Activated naive CD4-positive, alpha-beta T cell treated with anti-CD3 and anti-CD28 coated beads, Interleukin-2, amount 50 U/mL, for 24 hours (primary cell): ENCODE results near the gene RASSF5.
A peak's percentile ranks its signal among the peaks of the same experiment; 100 is the strongest.

Experiments used
- H3K27ac Mint-ChIP-seq: one replicate; pipeline ENCODE4 v1.8.0; 2021; ENCODE audit warnings: mild to moderate bottlenecking, mixed read lengths
- H3K27me3 Mint-ChIP-seq: one replicate; pipeline ENCODE4 v1.8.0; 2021; ENCODE audit warnings: mixed read lengths
- H3K36me3 Mint-ChIP-seq: one replicate; pipeline ENCODE4 v1.8.0; 2021; ENCODE audit warnings: mixed read lengths
- H3K4me1 Mint-ChIP-seq: one replicate; pipeline ENCODE4 v1.8.0; 2021; ENCODE audit warnings: mixed read lengths
- H3K4me3 Mint-ChIP-seq: one replicate; pipeline ENCODE4 v1.8.0; 2021; ENCODE audit warnings: mild to moderate bottlenecking, mixed read lengths
- H3K9me3 Mint-ChIP-seq: one replicate; pipeline ENCODE4 v1.8.0; 2021; ENCODE audit warnings: mixed read lengths

Gene RASSF5

DNA sequence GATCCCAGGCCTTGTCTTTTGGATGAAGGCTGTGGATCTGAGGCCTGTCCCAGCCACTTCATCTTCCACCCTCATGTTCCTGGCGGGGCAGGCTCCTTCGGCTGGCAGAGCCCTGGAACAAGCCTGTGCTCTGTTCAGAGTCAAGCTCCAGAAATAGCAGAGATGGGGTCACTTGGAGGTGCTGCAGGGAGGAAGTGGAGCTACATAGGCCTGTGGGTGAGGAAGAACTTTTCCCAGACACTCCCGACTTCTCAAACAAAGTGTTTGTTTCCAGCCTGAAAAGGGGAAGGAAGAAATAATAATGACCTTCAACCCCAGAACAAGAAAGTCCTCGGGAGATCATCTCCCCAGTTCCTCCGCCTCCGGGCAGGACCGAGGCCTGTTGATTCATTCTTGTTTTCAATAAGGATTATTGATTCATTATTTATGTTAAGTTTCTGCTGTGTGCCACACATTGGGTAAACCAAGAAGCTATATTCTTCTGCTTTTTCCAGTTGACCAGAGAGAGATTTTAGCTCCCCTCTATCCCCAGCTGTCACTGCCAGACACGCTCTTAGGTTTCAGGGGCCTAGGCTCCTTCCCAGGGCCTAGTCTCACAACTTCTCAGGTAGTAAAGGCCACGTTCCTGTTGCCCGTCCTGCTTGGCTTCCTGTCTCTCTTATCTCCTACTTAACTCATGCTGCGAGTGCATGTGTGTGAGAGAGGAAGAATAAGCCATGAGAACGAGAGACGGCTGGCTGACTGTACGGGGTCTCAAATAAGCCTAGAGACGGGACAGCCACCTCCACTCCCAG, 20.1 kb upstream of the RASSF5 start:
- no peak overlapping the region for H3K4me3 Mint-ChIP-seq
- H3K36me3 Mint-ChIP-seq: peaks cover 4% of the 10 kb centered on the region
- H3K9me3 Mint-ChIP-seq: no peaks in the 10 kb centered on the region
- no peaks in the 10 kb centered on the region for H3K27me3 Mint-ChIP-seq
- H3K4me1 Mint-ChIP-seq: no peaks in the 10 kb centered on the region
- peak overlapping the region; percentile 55 for H3K27ac Mint-ChIP-seq

DNA sequence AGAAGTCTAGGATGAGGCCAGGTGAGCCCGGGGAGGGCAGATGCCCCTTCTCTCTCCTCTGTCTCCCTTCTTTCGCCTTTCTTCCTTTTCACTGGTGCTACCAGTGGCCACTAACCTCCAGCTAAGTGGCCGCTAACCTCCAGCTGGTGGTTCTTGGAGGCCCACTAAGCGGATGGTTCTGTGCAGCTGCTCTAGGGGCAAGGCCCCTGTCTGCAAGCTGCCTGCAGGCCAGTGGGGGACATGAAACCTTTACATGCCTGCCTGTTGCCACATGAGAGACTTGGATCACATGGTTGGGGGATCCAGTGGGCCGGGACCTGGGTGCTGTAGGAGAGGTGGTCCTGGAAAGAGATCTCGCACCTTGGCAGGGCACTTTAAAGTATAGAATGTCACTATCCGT, 19.4 kb upstream of the RASSF5 start:
- H3K27me3 Mint-ChIP-seq: no peaks in the 10 kb centered on the region
- H3K4me1 Mint-ChIP-seq: no peaks in the 10 kb centered on the region
- peaks cover 5% of the 10 kb centered on the region for H3K36me3 Mint-ChIP-seq
- no peaks in the 10 kb centered on the region for H3K9me3 Mint-ChIP-seq
- peak overlapping the region; percentile 71 for H3K27ac Mint-ChIP-seq
- H3K4me3 Mint-ChIP-seq: no peak overlapping the region

DNA sequence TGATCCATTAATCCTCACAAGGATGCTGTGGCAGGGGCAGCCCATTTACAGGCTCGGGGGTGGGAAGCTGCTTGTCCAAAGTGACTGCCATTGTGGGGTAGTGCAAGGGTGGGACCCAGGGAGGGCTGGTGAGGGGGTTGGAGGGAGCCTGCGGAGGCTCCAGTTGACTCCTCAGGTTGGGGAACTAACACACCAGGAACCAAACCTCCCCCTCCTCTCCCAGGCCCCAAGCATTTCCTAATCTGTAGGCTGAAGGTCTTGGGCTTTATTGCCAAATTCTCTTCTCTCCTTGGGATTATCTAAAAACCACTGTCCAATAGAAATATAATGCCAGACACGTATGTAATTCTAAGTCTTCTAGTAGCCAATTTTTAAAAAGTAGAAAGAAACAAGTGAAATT, 18.9 kb upstream of the RASSF5 start:
- peak overlapping the region; percentile 46 for H3K27ac Mint-ChIP-seq
- H3K9me3 Mint-ChIP-seq: no peaks in the 10 kb centered on the region
- no peaks in the 10 kb centered on the region for H3K27me3 Mint-ChIP-seq
- peaks cover 4% of the 10 kb centered on the region for H3K36me3 Mint-ChIP-seq
- H3K4me3 Mint-ChIP-seq: no peak overlapping the region
- no peaks in the 10 kb centered on the region for H3K4me1 Mint-ChIP-seq

DNA sequence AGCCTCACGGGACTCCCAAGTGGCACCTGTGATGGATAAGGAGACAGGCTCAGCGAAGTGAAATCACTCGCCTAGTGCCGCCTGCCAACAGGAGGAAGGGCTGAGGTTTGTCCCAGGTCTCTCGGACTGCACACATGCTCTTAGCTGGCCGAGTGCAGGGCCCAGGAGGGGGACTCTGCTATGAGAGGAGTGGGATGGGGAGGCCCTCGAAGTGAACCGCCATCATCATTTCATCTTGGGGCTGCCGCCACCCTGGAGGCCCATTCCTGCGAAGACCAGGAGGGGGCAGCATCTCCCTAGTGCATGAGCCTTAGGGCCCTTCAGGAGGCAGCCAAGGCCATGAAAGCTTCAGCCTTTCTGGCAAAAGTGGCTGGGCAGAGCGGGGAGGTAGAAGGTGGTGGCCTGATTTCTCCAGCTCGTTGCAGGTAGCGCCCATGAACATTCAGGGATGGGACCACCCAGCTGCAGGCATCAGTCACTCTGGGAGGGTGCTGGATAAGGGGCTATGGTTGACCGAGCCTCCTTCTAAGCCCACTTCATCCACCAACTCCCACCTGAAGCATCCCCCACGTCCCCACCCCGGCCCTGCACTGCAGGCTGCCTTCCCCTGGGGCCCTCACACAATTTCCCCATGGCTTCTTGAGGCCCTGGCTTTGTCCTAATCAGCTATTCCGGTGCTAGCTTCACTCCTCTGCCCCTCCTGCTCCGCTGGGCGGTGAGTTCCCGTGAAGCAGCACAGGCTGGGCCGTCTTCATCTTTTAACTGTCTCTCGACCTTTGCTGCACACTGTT, 17.2 kb upstream of the RASSF5 start:
- Mint-ChIP-seq H3K4me1 (no peaks in the 10 kb centered on the region), H3K36me3 (peaks cover 4% of the 10 kb centered on the region), H3K27me3 (no peaks in the 10 kb centered on the region), H3K4me3 (no peak overlapping the region), H3K27ac (peak overlapping the region; percentile 65), H3K9me3 (no peaks in the 10 kb centered on the region)

DNA sequence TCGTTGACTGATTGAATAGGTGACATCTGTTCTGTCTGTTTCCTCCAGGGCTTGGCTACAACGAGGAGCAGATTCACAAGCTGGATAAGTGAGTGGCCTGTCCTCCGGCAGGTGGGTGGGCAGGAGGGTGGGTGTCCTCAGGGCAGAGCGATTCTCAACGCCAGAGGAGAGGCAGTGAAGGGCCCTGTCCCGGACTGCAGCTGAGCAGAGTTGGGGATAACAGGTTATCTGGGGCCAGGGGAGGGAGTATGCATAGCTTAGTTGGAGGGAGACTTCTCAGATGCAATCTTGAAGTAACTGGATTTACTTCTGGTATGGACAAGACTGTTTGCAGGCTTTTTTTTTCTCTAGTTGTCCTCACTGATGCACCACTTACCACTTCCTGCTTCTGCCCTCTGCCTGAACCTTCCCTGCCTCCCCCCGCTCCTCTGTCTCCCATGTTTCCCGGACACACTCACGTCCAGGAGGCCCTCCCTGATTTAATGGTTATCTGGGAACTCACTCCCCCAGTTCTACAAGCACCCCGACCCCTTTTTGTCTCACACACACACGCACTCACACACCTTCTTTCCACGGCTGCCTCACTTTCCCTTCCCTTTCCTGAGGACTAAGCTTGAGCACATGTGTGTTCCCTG, 16.4 kb upstream of the RASSF5 start:
- no peaks in the 10 kb centered on the region for H3K4me1 Mint-ChIP-seq
- no peak overlapping the region for H3K27ac Mint-ChIP-seq
- H3K36me3 Mint-ChIP-seq: peaks cover 4% of the 10 kb centered on the region
- no peaks in the 10 kb centered on the region for H3K27me3 Mint-ChIP-seq
- no peak overlapping the region for H3K4me3 Mint-ChIP-seq
- H3K9me3 Mint-ChIP-seq: no peaks in the 10 kb centered on the region

DNA sequence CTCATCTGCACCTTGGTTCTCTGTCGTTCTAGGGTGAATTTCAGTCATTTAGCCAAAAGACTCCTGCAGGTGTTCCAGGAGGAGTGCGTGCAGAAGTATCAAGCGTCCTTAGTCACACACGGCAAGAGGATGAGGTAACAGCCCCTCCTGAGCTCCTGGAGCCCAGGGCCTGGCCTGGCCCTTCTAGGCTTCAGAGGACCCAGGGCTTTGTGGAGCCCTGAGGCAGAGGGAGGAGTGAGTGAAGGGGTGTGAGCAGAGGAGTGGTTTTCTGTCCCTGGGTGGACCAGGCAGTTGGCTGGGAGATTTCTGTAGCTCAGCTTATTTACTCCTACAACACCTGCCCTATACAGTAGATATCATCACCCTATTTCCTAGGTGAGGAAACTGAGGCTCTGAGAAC, 15.7 kb upstream of the RASSF5 start:
- Mint-ChIP-seq H3K27me3 (no peaks in the 10 kb centered on the region), H3K27ac (no peak overlapping the region), H3K9me3 (no peaks in the 10 kb centered on the region), H3K4me1 (no peaks in the 10 kb centered on the region), H3K4me3 (no peak overlapping the region), H3K36me3 (peaks cover 4% of the 10 kb centered on the region)

DNA sequence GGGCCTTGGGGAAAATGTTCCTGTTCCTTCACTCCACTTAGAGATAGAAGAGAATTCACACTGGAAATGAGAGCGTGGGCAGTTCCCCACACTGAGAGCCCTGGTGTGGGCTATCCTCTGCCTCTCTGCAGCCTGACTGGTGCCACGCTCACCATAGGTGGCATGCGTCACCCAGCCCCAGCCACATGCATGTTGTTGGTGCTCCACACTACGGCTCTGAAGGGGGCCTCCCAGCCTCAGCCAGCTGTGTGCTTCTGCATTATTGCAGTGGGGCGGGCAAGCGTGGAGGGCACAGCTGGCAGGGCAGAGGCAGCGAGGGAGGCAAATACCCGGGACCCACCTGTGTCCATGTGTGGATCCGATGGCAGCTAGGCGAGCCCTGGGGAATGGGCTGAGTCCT, 14.7 kb upstream of the RASSF5 start:
- Mint-ChIP-seq H3K4me1 (no peaks in the 10 kb centered on the region), H3K27me3 (no peaks in the 10 kb centered on the region), H3K9me3 (no peaks in the 10 kb centered on the region), H3K4me3 (no peak overlapping the region), H3K27ac (peak overlapping the region; percentile 10), H3K36me3 (peaks cover 4% of the 10 kb centered on the region)

DNA sequence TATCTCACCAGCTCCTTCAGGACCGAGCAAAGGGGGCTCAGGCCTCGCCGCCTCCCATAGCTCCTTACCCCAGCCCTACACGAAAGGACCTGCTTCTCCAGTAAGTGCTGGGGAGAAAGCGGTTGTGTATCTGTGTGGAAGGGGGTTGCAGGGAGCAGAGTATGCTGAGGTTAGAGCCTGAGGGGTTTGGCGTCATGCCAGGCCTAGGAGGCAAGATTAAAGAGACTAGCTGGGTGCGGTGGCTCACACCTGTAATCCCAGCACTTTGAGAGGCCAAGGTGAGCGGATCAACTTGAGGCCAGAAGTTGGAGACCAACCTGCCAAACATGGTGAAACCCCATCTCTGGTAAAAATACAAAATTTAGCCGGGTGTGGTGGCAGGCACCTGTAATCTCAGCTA, 14.1 kb upstream of the RASSF5 start:
- no peak overlapping the region for H3K4me3 Mint-ChIP-seq
- H3K9me3 Mint-ChIP-seq: no peaks in the 10 kb centered on the region
- H3K36me3 Mint-ChIP-seq: peaks cover 4% of the 10 kb centered on the region
- no peaks in the 10 kb centered on the region for H3K27me3 Mint-ChIP-seq
- no peaks in the 10 kb centered on the region for H3K4me1 Mint-ChIP-seq
- H3K27ac Mint-ChIP-seq: no peak overlapping the region

DNA sequence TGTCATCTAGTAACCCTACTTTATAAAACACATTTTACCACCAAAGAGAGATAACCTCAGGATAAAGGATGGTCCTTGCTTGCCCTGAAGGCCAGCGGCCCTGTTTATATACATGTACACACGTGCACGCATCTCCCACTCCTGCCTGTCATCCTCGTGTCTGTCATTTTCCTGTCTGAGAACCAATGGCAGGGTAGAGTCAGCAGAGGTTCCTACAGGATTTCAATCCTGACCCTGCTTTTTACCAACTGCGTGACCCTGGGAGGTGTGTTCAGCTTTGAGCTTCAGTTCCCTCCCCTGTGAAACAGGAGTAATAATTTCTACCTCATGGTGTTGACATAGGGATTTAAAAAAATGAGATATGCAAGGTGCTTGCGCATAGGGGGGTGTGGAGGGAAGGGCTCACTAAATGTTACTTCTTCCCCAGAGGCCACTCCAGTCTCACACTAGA, 12.3 kb upstream of the RASSF5 start:
- Mint-ChIP-seq H3K27ac (no peak overlapping the region), H3K9me3 (no peaks in the 10 kb centered on the region), H3K4me1 (no peaks in the 10 kb centered on the region), H3K27me3 (no peaks in the 10 kb centered on the region), H3K36me3 (peaks cover 2% of the 10 kb centered on the region), H3K4me3 (no peak overlapping the region)

DNA sequence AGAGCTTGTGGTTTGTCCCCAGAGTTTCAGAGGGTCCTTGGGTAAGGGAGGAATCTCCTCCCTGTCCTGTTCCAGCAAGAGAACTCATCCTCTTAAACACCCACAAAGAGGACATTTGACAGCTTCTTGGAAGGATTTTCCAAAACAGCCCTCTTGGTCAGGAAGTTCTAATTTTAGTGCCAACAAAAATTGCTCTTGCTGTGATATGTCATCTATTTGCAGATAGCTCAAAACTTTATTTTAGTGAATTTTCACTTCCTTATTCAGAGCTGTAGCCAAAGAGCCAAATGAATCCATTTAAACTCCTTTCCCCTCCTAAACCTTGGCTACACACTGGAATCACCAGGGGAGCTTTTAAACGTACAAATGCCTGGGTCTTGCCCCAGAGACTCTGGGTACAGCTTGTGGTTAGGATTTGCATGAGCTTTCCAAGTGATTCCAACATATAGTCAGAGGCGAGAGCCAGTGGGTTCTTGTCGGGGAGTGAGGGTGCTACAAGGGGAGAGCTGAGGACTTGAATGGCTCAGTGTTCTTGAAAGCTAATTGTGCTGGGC, 11.8 kb upstream of the RASSF5 start:
- H3K4me1 Mint-ChIP-seq: no peaks in the 10 kb centered on the region
- no peak overlapping the region for H3K27ac Mint-ChIP-seq
- peaks cover 2% of the 10 kb centered on the region for H3K36me3 Mint-ChIP-seq
- no peak overlapping the region for H3K4me3 Mint-ChIP-seq
- H3K9me3 Mint-ChIP-seq: no peaks in the 10 kb centered on the region
- H3K27me3 Mint-ChIP-seq: no peaks in the 10 kb centered on the region

DNA sequence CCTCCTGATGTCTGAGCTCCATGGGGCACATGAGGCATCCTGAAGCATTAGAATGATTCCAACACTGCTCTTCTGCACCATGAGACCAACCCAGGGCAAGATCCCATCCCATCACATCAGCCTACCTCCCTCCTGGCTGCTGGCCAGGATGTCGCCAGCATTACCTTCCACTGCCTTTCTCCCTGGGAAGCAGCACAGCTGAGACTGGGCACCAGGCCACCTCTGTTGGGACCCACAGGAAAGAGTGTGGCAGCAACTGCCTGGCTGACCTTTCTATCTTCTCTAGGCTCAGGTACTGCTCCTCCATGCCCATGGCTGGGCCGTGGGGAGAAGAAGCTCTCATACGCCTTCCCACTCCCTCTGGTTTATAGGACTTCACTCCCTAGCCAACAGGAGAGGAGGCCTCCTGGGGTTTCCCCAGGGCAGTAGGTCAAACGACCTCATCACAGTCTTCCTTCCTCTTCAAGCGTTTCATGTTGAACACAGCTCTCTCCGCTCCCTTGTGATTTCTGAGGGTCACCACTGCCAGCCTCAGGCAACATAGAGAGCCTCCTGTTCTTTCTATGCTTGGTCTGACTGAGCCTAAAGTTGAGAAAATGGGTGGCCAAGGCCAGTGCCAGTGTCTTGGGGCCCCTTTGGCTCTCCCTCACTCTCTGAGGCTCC, 11.1 kb upstream of the RASSF5 start:
- Mint-ChIP-seq H3K4me3 (no peak overlapping the region), H3K36me3 (peaks cover 2% of the 10 kb centered on the region), H3K27me3 (no peaks in the 10 kb centered on the region), H3K9me3 (no peaks in the 10 kb centered on the region), H3K27ac (peak overlapping the region; percentile 49), H3K4me1 (no peaks in the 10 kb centered on the region)

DNA sequence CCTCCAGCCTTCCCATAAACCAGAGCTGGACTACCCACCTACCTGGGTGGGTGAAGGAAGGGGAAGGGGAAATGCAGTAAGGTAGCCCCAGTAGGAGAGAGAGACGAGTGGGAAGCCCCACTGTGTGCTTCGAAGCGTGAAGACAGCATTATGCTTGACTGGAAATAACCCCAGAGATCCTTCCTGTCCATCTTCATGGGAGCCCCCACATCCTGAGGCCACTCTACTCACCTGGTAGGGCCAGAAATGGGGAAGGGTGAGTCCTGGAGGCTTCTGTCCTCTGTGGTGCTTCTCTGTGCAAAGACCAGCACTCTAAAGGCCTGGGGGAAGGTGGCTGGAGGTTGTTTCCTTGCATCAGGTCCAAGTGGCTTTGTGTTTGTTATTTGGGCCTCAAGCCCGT, 10.0 kb upstream of the RASSF5 start:
- Mint-ChIP-seq H3K4me3 (no peak overlapping the region), H3K27me3 (no peaks in the 10 kb centered on the region), H3K36me3 (no peaks in the 10 kb centered on the region), H3K9me3 (no peaks in the 10 kb centered on the region), H3K4me1 (no peaks in the 10 kb centered on the region), H3K27ac (peak overlapping the region; percentile 33)

DNA sequence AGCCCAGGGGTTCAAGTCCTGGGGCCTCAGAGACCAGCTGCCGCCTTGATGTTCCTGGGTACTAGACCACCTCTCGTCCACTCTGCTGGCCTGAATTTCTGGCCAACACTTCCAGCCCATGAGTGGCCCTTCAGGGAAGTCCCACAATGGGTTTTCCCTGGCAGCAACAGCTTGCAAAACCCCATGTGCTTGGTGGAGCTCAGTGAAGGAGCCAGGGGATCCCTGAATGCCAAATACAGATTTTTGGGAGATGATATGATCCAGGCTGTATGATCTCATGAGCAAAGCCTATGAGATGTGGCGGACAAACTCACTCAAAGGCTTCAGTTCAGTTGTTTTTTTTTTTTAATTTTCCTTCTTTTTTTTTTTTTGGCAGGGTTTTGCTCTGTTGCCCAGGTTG, 9.6 kb upstream of the RASSF5 start:
- no peak overlapping the region for H3K4me3 Mint-ChIP-seq
- H3K27me3 Mint-ChIP-seq: no peaks in the 10 kb centered on the region
- H3K4me1 Mint-ChIP-seq: no peaks in the 10 kb centered on the region
- H3K36me3 Mint-ChIP-seq: no peaks in the 10 kb centered on the region
- peak overlapping the region; percentile 52 for H3K27ac Mint-ChIP-seq
- no peaks in the 10 kb centered on the region for H3K9me3 Mint-ChIP-seq

DNA sequence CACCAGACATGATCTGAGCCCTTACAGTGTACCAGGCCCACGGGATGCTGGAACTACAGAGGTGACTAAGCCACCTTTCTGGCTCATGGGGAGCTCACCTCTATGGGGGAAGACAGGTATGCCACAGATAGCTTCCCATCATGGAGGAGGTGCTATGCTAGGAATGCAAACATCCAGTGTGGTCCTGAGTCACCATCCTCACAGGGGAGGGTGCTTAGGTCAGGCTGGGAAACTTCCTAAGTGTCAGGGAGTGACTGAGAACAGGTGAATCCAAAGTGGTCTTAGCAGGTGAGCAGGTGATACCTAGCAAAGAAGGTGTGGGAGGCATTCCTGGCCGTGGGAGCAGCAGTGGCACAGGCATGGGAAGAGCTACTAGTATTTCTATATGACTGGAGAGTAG, 8.6 kb upstream of the RASSF5 start:
- peak overlapping the region; percentile 68 for H3K27ac Mint-ChIP-seq
- H3K27me3 Mint-ChIP-seq: no peaks in the 10 kb centered on the region
- no peaks in the 10 kb centered on the region for H3K9me3 Mint-ChIP-seq
- H3K4me1 Mint-ChIP-seq: peaks cover 6% of the 10 kb centered on the region
- no peak overlapping the region for H3K4me3 Mint-ChIP-seq
- H3K36me3 Mint-ChIP-seq: no peaks in the 10 kb centered on the region

DNA sequence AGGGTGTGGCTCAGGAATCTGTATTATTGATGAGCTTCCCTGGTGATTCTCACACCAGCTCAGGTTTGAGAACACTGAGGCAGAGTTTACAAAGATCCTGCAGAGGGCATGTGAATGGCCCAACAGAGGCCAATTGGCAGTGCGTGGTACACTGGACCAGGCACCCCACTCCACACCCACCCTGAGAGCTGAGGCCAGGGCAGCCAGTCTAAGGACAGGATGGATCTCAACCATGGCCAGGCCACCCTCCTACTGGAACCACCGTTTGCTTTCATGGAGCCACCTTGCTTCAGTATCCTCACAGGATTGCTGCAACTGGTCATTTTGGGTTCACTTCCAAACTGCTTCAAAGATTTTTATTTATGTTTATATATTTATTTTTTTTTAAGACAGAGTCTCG, 7.3 kb upstream of the RASSF5 start:
- Mint-ChIP-seq H3K9me3 (no peaks in the 10 kb centered on the region), H3K27me3 (no peaks in the 10 kb centered on the region), H3K36me3 (no peaks in the 10 kb centered on the region), H3K4me3 (no peak overlapping the region), H3K4me1 (peaks cover 17% of the 10 kb centered on the region), H3K27ac (no peak overlapping the region)
